H1 (cell line): ENCODE data around the gene COL1A1. TPM values are rescaled to one million over a fixed set of nuclear protein-coding genes. Genes with fewer than 3 reads are reported as not detected.

ENCODE experiments used
- CTCF ChIA-PET: fragments of 300-600 bp; sonication (Branson Sonifier 250); formaldehyde crosslinking; loops from one replicate; lab custom pipeline; 2021; ENCODE audit not compliant: partially characterized antibody; lab: Charles Lee
- POLR2A ChIA-PET: fragments of 300-600 bp; sonication (Branson Sonifier 250); formaldehyde crosslinking; loops from one replicate; lab custom pipeline; 2021; ENCODE audit warnings: inconsistent platforms; ENCODE audit not compliant: partially characterized antibody; lab: Charles Lee
- DNase-seq, 2 experiments: peaks; one replicate each; pipeline versions ENCODE4 v3.0.0 to v3.0.0-alpha.2; 2010 to 2022; ENCODE audit warnings: low spot score in 2 of 2, low read depth in 1 of 2, mixed read lengths in 1 of 2
- FAIRE-seq: peaks from 2 replicates; lab custom pipeline; 2011; peaks lifted over from hg19 to GRCh38; lab: Jason Lieb, UNC
- H2AFZ ChIP-seq: 2 replicates; pipeline ENCODE4 v1.8.1; 2012; ENCODE audit warnings: low read length, inconsistent platforms
- H2AK5ac ChIP-seq: 2 replicates; pipeline ENCODE4 v1.6.1; 2013; ENCODE audit warnings: low read depth, low read length
- H2BK120ac ChIP-seq: replicated peaks from 2 replicates; pipeline ENCODE3; 2013; ENCODE audit warnings: low read depth, low read length, inconsistent platforms
- H2BK12ac ChIP-seq: 2 replicates; pipeline ENCODE4 v1.6.1; 2013; ENCODE audit warnings: low read depth, low read length
- H2BK15ac ChIP-seq: 2 replicates; pipeline ENCODE4 v1.6.1; 2013; ENCODE audit warnings: low read length
- H2BK20ac ChIP-seq: 2 replicates; pipeline ENCODE4 v1.6.1; 2013; ENCODE audit warnings: low read length
- H2BK5ac ChIP-seq: 2 replicates; pipeline ENCODE4 v1.6.1; 2013; ENCODE audit warnings: low read depth, low read length
- H3K14ac ChIP-seq: 2 replicates; pipeline ENCODE4 v1.6.1; 2013; ENCODE audit warnings: inconsistent platforms; ENCODE audit not compliant: insufficient read length
- H3K18ac ChIP-seq: 2 replicates; pipeline ENCODE4 v1.6.1; 2013; ENCODE audit warnings: low read length; ENCODE audit errors: extremely low read depth
- H3K23ac ChIP-seq: 2 replicates; pipeline ENCODE4 v1.6.1; 2013; ENCODE audit warnings: inconsistent platforms; ENCODE audit not compliant: insufficient read length
- H3K23me2 ChIP-seq: 2 replicates; pipeline ENCODE4 v1.6.1; 2013; ENCODE audit warnings: low read depth, low read length
- H3K27ac ChIP-seq: 2 replicates; pipeline ENCODE4 v1.6.1; 2011; ENCODE audit warnings: low read depth, low read length, inconsistent platforms
- H3K27me3 ChIP-seq, 4 experiments: replicated peaks in 1 of 4; 1 replicate in 1 of 4; 2 replicates in 3 of 4; pipeline versions ENCODE4 v1.6.1 to v1.8.1; 2011 to 2013; ENCODE audit warnings: low read length in 3 of 4, mild to moderate bottlenecking in 3 of 4, inconsistent platforms in 2 of 4, mixed read lengths in 2 of 4, moderate library complexity in 1 of 4; ENCODE audit not compliant: control insufficient read depth in 3 of 4, insufficient read depth in 3 of 4; ENCODE audit errors: extremely low read depth in 1 of 4
- H3K36me3 ChIP-seq, 4 experiments: 2 replicates each; pipeline versions ENCODE4 v1.6.1 to v1.8.1; 2011 to 2013; ENCODE audit warnings: mild to moderate bottlenecking in 4 of 4, low read length in 3 of 4, moderate library complexity in 2 of 4, control low read depth in 1 of 4, inconsistent platforms in 1 of 4; ENCODE audit not compliant: insufficient read depth in 4 of 4, control insufficient read depth in 2 of 4
- H3K4ac ChIP-seq: replicated peaks from 2 replicates; pipeline ENCODE3; 2013; ENCODE audit warnings: low read length, low read depth, mixed read lengths, inconsistent platforms; ENCODE audit not compliant: insufficient read length
- H3K4me1 ChIP-seq, 4 experiments: replicated peaks in 1 of 4; 1 replicate in 1 of 4; 2 replicates in 3 of 4; pipeline versions ENCODE4 v1.6.1 to v1.8.1; 2011 to 2013; ENCODE audit warnings: low read length in 3 of 4, inconsistent platforms in 2 of 4, mixed read lengths in 1 of 4; ENCODE audit not compliant: insufficient read depth in 4 of 4, control insufficient read depth in 3 of 4
- H3K4me2 ChIP-seq, 2 experiments: 2 replicates each; pipeline versions ENCODE4 v1.6.1 to v1.8.1; 2011 to 2013; ENCODE audit warnings: low read depth in 2 of 2, low read length in 2 of 2, control low read depth in 1 of 2, inconsistent platforms in 1 of 2, mild to moderate bottlenecking in 1 of 2; ENCODE audit not compliant: insufficient read depth in 1 of 2
- H3K4me3 ChIP-seq, 4 experiments: fragments of 200-600, 300-600 bp in 1 of 4; sonication (generic), shearing (Covaris generic), sonication (Bioruptor Twin) in 1 of 4; 2 replicates each; pipeline versions ENCODE4 v1.5.1 to v1.8.1; 2011 to 2016; ENCODE audit warnings: low read length in 4 of 4, low read depth in 3 of 4, control low read depth in 2 of 4, inconsistent platforms in 2 of 4, mild to moderate bottlenecking in 2 of 4, mixed read lengths in 1 of 4, moderate library complexity in 1 of 4; ENCODE audit not compliant: insufficient read depth in 2 of 4; ENCODE audit errors: extremely low read depth in 1 of 4
- H3K56ac ChIP-seq: replicated peaks from 2 replicates; pipeline ENCODE3; 2013; ENCODE audit warnings: low read depth, mild to moderate bottlenecking, mixed read lengths, low read length, inconsistent platforms; ENCODE audit not compliant: insufficient read length
- H3K79me1 ChIP-seq: 2 replicates; pipeline ENCODE4 v1.6.1; 2013; ENCODE audit warnings: low read depth, low read length, control low read depth
- H3K79me2 ChIP-seq, 2 experiments: 2 replicates each; pipeline versions ENCODE4 v1.6.1 to v1.8.1; 2012 to 2013; ENCODE audit warnings: low read length in 2 of 2, mild to moderate bottlenecking in 2 of 2, inconsistent platforms in 1 of 2; ENCODE audit not compliant: insufficient read depth in 2 of 2, control insufficient read depth in 1 of 2
- H3K9ac ChIP-seq, 4 experiments: replicated peaks in 1 of 4; 1 replicate in 1 of 4; 2 replicates in 3 of 4; pipeline versions ENCODE4 v1.6.1 to v1.8.1; 2011 to 2013; ENCODE audit warnings: low read depth in 3 of 4, low read length in 3 of 4, control low read depth in 2 of 4, mild to moderate bottlenecking in 2 of 4, moderate library complexity in 2 of 4, inconsistent platforms in 1 of 4; ENCODE audit errors: extremely low read depth in 1 of 4
- H3K9me3 ChIP-seq, 2 experiments: 2 replicates each; pipeline versions ENCODE4 v1.6.1 to v1.8.1; 2012 to 2013; ENCODE audit warnings: mild to moderate bottlenecking in 2 of 2, moderate library complexity in 2 of 2, control low read depth in 1 of 2, inconsistent platforms in 1 of 2, low read depth in 1 of 2, low read length in 1 of 2, mixed read lengths in 1 of 2; ENCODE audit not compliant: insufficient read depth in 2 of 2
- H4K20me1 ChIP-seq, 2 experiments: replicated peaks in 1 of 2; 2 replicates each; pipeline versions ENCODE3 to v1.8.1; 2011 to 2013; ENCODE audit warnings: inconsistent platforms in 2 of 2, low read length in 2 of 2, mild to moderate bottlenecking in 1 of 2; ENCODE audit not compliant: insufficient read depth in 2 of 2, control insufficient read depth in 1 of 2
- H4K5ac ChIP-seq: 2 replicates; pipeline ENCODE4 v1.6.1; 2013; ENCODE audit warnings: low read length, low read depth, mixed read lengths, inconsistent platforms; ENCODE audit not compliant: insufficient read length
- H4K8ac ChIP-seq: 2 replicates; pipeline ENCODE4 v1.8.0; 2013; ENCODE audit warnings: mild to moderate bottlenecking, moderate library complexity, low read length, inconsistent platforms; ENCODE audit not compliant: insufficient read depth; ENCODE audit errors: extremely low read depth
- H4K91ac ChIP-seq: replicated peaks from 2 replicates; pipeline ENCODE3; 2013; ENCODE audit warnings: low read length, mixed read lengths, inconsistent platforms; ENCODE audit not compliant: insufficient read length
- BRCA1 ChIP-seq: IDR thresholded peaks from 2 replicates; pipeline ENCODE4 v1.6.1; 2012; ENCODE audit warnings: low read depth, low read length, improper control_type of control experiment
- JUN ChIP-seq: IDR thresholded peaks from 2 replicates; pipeline ENCODE4 v1.6.1; 2011; ENCODE audit warnings: low read depth, mild to moderate bottlenecking, improper control_type of control experiment, low read length
- JUND ChIP-seq: IDR thresholded peaks from 2 replicates; pipeline ENCODE4 v1.6.1; 2011; ENCODE audit warnings: mild to moderate bottlenecking, improper control_type of control experiment, low read length
- KDM1A ChIP-seq: fragments of 200-600, 300-600 bp; sonication (generic); IDR thresholded peaks from 2 replicates; pipeline ENCODE4 v1.7.1; 2016; ENCODE audit warnings: mild to moderate bottlenecking, low read length, borderline replicate concordance
- PHF8 ChIP-seq: fragments of 200-600 bp; sonication (generic); conservative IDR thresholded peaks from 2 replicates; pipeline ENCODE4 v1.7.1; 2012; ENCODE audit warnings: low read depth, mild to moderate bottlenecking, inconsistent platforms, low read length, moderate library complexity
- RFX5 ChIP-seq: IDR thresholded peaks from 2 replicates; pipeline ENCODE4 v1.6.1; 2011; ENCODE audit warnings: low read depth, low read length, improper control_type of control experiment, borderline replicate concordance
- SIN3A ChIP-seq, 2 experiments: IDR thresholded peaks in 1 of 2; conservative IDR thresholded peaks in 1 of 2; 2 replicates each; pipeline ENCODE4 v1.6.1; 2011 to 2012; ENCODE audit warnings: low read length in 2 of 2, improper control_type of control experiment in 1 of 2, low read depth in 1 of 2, mild to moderate bottlenecking in 1 of 2
- SP2 ChIP-seq: IDR thresholded peaks from 2 replicates; pipeline ENCODE4 v1.6.1; 2012; ENCODE audit warnings: mild to moderate bottlenecking, low read length, inconsistent platforms
- SP4 ChIP-seq: IDR thresholded peaks from 2 replicates; pipeline ENCODE4 v1.6.1; 2012; ENCODE audit warnings: low read length, inconsistent platforms
- TAF1 ChIP-seq: IDR thresholded peaks from 2 replicates; pipeline ENCODE4 v1.6.1; 2011; ENCODE audit warnings: mild to moderate bottlenecking, low read depth, low read length
- TBP ChIP-seq: IDR thresholded peaks from 2 replicates; pipeline ENCODE4 v1.6.1; 2011; ENCODE audit warnings: low read depth, low read length, improper control_type of control experiment
- TEAD4 ChIP-seq: IDR thresholded peaks from 2 replicates; pipeline ENCODE4 v1.6.1; 2012; ENCODE audit warnings: low read depth, low read length, inconsistent platforms, mixed read lengths
- WGBS, 2 experiments: shearing (Covaris generic) in 1 of 2; methylation state at CpG; one replicate each; pipeline versions ENCODE4 v1.1.6 to v1.1.7; 2013 to 2015; ENCODE audit warnings: low lambda C conversion rate in 2 of 2, mixed read lengths in 2 of 2, inconsistent platforms in 1 of 2, low coverage in 1 of 2, missing lambda C conversion rate in 1 of 2; ENCODE audit not compliant: insufficient replicate concordance in 2 of 2, insufficient coverage in 1 of 2, insufficient read length in 1 of 2; ENCODE audit errors: extremely low coverage in 1 of 2, missing lambda C conversion rate in 1 of 2; 5-methylcytosine and 5-hydroxymethylcytosine counted together
- polyA plus RNA-seq, 7 experiments: library from polyadenylated mRNA; depleted of rRNA in 3 of 7; stranded (reverse) in 5 of 7; unstranded in 2 of 7; fragments of >200 nt in 5 of 7; fragments of 200-250 nt in 2 of 7; gene quantifications; 1 replicate in 5 of 7; 2 replicates in 1 of 7; 4 replicates in 1 of 7; pipeline versions ENCODE4 v1.2.1 to v1.2.3, GENCODE V29; 2011 to 2013; ENCODE audit warnings: missing spikeins in 2 of 7, mixed read lengths in 2 of 7
- total RNA-seq: library from RNA; stranded (reverse); fragmentation: NEBNext Ultra II Directional; extraction: Animal tissue kit (Norgen Biotek cat#: 25700); gene quantifications from 2 replicates; pipeline ENCODE4 v1.2.1, GENCODE V29; 2021

COL1A1 gene
- total and polyA plus RNA-seq, 2 of the 8 experiments (the other 6 are each of a cell fraction or from before 2014, with no cell fraction given): 14.1 to 80.4 TPM

- no peak overlapping the region for H4K5ac ChIP-seq
- no peaks in the 10 kb centered on the region for H3K79me2 ChIP-seq
- FAIRE-seq (peak; percentile 92), DNase-seq (peak; percentile 72 to 96)
- no peak overlapping the region for H2BK5ac ChIP-seq
- peak overlapping the region; percentile 79; the same call in 1 of the 2 replicates for H3K18ac ChIP-seq
- peaks cover 3 to 19% (median 13%) of the 10 kb centered on the region in 4 experiments; a peak in 5 of 8 replicates for H3K36me3 ChIP-seq
- ChIA-PET CTCF (interaction anchor here (1.0 to 21.6 kb wide), 19 partner anchors 4 to 172 kb away, joined by 3 to 299 read pairs (median 10); partner anchors contain the start of genes COL1A1, PDK2, PPP1R9B and SAMD14), POLR2A (interaction anchor here (1.1 kb wide), 1 partner anchor 29 kb away, joined by 4 read pairs; no protein-coding TSS in a partner anchor)
- no peaks in the 10 kb centered on the region for H3K23me2 ChIP-seq
- no peak overlapping the region for H2BK120ac ChIP-seq
- H3K4me3 ChIP-seq: no peak overlapping the region
- H2AFZ ChIP-seq: no peak overlapping the region
- H4K8ac ChIP-seq: no peak overlapping the region
- H3K79me1 ChIP-seq: no peaks in the 10 kb centered on the region
- H3K4me2 ChIP-seq: no peak overlapping the region; a peak in 2 of 4 replicates
- no peak overlapping the region for H2AK5ac ChIP-seq
- peaks cover 0 to 7% (median 0%) of the 10 kb centered on the region in 4 experiments; a peak in 1 of 7 replicates for H3K4me1 ChIP-seq
- no peak overlapping the region; the same call in 1 of the 2 replicates for H3K27ac ChIP-seq
- H3K27me3 ChIP-seq: no peaks in the 10 kb centered on the region
- no peak overlapping the region for H4K91ac ChIP-seq
- 39% methylated on average over 19 of the region's 19 CpGs; no CpG with 5 or more reads in 1 of the 2 experiments for WGBS, 2 experiments
- no peak overlapping the region for H3K23ac ChIP-seq
- no peak overlapping the region for H3K9ac ChIP-seq
- H3K14ac ChIP-seq: no peak overlapping the region
- H3K9me3 ChIP-seq: no peaks in the 10 kb centered on the region
- H2BK15ac ChIP-seq: no peak overlapping the region
- H4K20me1 ChIP-seq: peaks cover 2 to 9% of the 10 kb centered on the region in 2 experiments
- H3K4ac ChIP-seq: no peak overlapping the region
- H2BK12ac ChIP-seq: no peak overlapping the region
- H2BK20ac ChIP-seq: no peak overlapping the region
- no peak overlapping the region for H3K56ac ChIP-seq
- TF ChIP-seq BRCA1: no peak
- no peak for TF ChIP-seq TEAD4
- TF ChIP-seq RFX5: no peak
- no peak for TF ChIP-seq JUN
- no peak for TF ChIP-seq TAF1
- no peak for TF ChIP-seq PHF8
- 0 out of 2 replicates have a peak, but pooled peaks have one; percentile 23 for TF ChIP-seq JUND
- TF ChIP-seq SP2: no peak
- no peak for TF ChIP-seq SP4
- TF ChIP-seq KDM1A: no peak
- TF ChIP-seq TBP: no peak
- TF ChIP-seq SIN3A (conservative IDR thresholded peaks at IDR 0.05 in 1 of 2, IDR thresholded peaks at IDR 0.05 in 1 of 2; ENCODE audit: low read depth in 1 of 2, low read length in 2 of 2): peak in 1 of 2 experiments; percentile 68; a peak in 2 of 4 replicates
Measured at GRCh38 chr17:50139950-50140885, 61.2 kb downstream of the COL1A1 start.
